Epithelial cell of umbilical artery (primary cell): Measurements from ENCODE around the gene RAB8B. TPM values are rescaled to one million over a fixed set of nuclear protein-coding genes. Genes with fewer than 3 reads are reported as not detected.

Experiments
- total RNA-seq: library from RNA; depleted of rRNA; stranded (reverse); fragments of >200 nt; gene quantifications from 2 replicates; pipeline ENCODE4 v1.2.3, GENCODE V29; 2014

RAB8B gene
- total RNA-seq, result 63.3 and 82.8 TPM in 2 replicates

DNA sequence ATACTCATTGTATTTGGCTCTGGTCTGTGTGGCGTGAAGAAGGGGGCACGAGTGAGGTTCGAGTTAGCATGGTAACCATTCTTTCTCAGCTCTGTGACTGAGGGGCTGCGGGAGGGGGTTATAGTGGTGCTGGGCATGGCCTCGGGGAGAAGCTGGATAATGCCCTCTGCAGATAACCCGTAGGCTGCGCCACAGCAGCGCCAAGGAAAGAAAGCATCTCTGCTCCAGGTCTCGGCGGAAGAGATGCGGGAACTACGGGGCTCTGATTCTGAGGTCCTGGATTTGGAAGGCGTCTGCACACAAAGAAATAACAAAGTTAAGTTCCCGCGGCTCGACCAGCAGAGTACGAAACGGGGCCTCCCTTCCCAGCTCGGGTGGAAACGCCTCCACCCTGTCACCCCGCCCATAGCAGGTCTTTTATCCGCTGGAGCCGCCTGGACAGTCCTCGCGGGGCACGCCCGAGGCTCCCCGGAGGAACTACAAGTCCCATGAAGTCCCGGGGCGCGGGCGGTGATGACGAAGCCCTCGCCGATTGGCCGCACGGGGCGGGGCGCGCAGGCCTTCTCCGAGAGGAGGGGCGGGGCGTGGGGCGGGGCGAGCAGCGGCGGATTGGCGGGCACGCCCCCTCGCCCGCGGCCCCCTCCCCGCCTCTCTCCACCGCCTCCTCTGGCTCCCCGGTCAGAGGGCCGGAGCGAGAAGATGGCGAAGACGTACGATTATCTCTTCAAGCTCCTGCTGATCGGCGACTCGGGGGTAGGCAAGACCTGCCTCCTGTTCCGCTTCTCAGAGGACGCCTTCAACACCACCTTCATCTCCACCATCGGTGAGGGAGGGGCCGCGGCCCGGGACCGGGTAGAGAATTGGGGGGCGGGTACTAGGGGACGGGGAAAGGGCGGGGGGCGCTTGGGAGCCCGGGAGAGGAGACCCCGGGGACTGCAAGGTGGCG is at the start of gene RAB8B:
Gene RAB8B (plus strand): TSS at position 681 of the 946 bp plus-strand sequence. CDS start 19 bp downstream, at position 700.

GRCh38 chr15:63157118-63157843 is 32.1 kb upstream of the RAB8B start, which contains the start of gene RPS27L:
TSS of gene RPS27L (minus strand) at chr15:63157477. CDS start at chr15:63157405, 72 bp downstream.

DNA sequence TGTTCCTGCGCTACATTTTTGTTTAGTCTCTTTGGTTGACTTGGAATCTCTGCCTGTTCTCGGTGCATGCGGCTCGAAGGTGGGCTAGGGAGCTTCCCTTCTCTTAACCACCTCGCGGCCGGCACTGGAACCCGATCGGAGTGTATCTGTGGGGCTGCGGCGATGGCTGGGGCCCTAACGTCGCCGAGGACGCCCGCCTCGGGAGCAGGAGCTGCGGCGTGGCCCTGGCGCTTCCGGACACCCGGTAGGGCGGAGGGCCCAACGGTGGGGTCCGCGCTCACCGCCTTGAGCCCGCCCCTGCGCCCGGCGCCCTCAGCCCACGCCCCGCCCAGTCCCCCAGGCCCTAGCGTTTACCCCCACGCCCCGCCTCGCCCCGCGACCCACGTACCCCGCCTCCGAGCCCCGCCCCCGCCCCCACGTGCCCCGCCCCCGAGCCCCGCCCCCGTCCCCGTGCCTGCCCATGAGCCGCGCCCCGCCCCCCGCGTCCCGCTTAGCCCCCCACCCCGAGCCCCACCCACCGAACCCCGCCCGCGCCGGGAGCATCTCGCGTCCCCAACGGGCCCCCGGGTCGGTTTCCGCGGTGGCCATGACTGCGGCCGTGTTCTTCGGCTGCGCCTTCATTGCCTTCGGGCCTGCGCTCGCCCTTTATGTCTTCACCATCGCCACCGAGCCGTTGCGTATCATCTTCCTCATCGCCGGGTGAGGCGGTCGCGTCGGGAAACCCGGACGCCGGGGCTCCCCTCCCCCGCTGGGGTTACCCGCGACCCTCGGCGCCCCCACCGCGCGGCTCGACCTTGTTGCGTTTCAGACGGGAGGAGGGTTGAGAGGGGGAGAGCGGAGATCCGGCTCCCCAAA is 87.9 kb downstream of the RAB8B start, which contains the start of gene APH1B:
Gene APH1B (plus strand): TSS at position 568 of the 855 bp plus-strand sequence. CDS start 19 bp downstream, at position 587.

Other genes starting within 250 kb of the RAB8B start
- gene TPM1, start 146.9 kb upstream of the RAB8B start, total RNA-seq, result 779 and 969 TPM in 2 replicates
- gene LACTB, start 67.7 kb upstream of the RAB8B start, total RNA-seq, result 22.4 and 35.4 TPM in 2 replicates
- gene RPS27L, start 32.1 kb upstream of the RAB8B start, total RNA-seq, result 161 and 458 TPM in 2 replicates
- gene APH1B, start 88.0 kb downstream of the RAB8B start, total RNA-seq, result 10.1 and 20.4 TPM in 2 replicates
- 0.65 and 3.0 TPM in 2 replicates for gene CA12, start 192.2 kb downstream of the RAB8B start, total RNA-seq